ENCODE data around the gene PRPS1L1. TPM values are rescaled to one million over a fixed set of nuclear protein-coding genes. Genes with fewer than 3 reads are reported as not detected.

Gene PRPS1L1
- total RNA-seq, 1 experiment from 2014 or later: not detected

- no peaks in the 10 kb centered on the region for H3K79me2 ChIP-seq (ENCODE audit: insufficient read depth, low read length)
- no peak overlapping the region for H3K4me3 Mint-ChIP-seq
Observed at GRCh38 chr7:18045171-18045570, 17.5 kb upstream of the PRPS1L1 start.

More at GRCh38 chr7:18045171-18045570, 17.5 kb upstream of the PRPS1L1 start:
- H3K9me3 Mint-ChIP-seq: peaks cover 0 to 3% of the 10 kb centered on the region in 2 experiments; a peak in 3 of 5 replicates
- Histone ChIP-seq H3K27me3 (ENCODE audit: insufficient read depth, low read length) (no peaks in the 10 kb centered on the region), H3K18ac (ENCODE audit: insufficient read length, low read depth, low read length) (no peak overlapping the region), H3K9me3 (ENCODE audit: control insufficient read depth, low read depth, low read length) (no peaks in the 10 kb centered on the region), H2AK5ac (ENCODE audit: insufficient read length, low read length) (no peak overlapping the region), H2BK12ac (ENCODE audit: insufficient read length, low read depth, low read length) (no peak overlapping the region), H3K79me1 (ENCODE audit: insufficient read depth, low read depth, low read length, poor library complexity, severe bottlenecking) (no peaks in the 10 kb centered on the region), H3K4me1 (ENCODE audit: insufficient read depth, low read length) (no peaks in the 10 kb centered on the region), H2BK15ac (ENCODE audit: low read depth, low read length) (no peak overlapping the region), H3K56ac (ENCODE audit: insufficient read length, low read depth, low read length) (no peak overlapping the region), H3K27ac (ENCODE audit: insufficient read length, low read depth, low read length) (no peak overlapping the region), H3K4ac (ENCODE audit: low read depth, low read length) (no peak overlapping the region), H3K4me2 (ENCODE audit: insufficient read depth, insufficient read length, low read length) (no peak overlapping the region), H3K14ac (ENCODE audit: insufficient read depth, low read length) (no peak overlapping the region), H4K91ac (ENCODE audit: insufficient read length, low read depth, low read length) (no peak overlapping the region), H3K23ac (ENCODE audit: insufficient read length, low read depth, low read length) (no peak overlapping the region), H2BK120ac (ENCODE audit: low read depth, low read length, poor library complexity, severe bottlenecking) (no peak overlapping the region), H3T11ph (ENCODE audit: low read length) (no peak overlapping the region), H3K9ac (ENCODE audit: extremely low read depth, insufficient read length, low read length) (no peak overlapping the region), H2AFZ (ENCODE audit: low read length) (no peak overlapping the region), H4K20me1 (ENCODE audit: control insufficient read depth, insufficient read depth, insufficient read length) (no peaks in the 10 kb centered on the region), H4K5ac (ENCODE audit: insufficient read length, low read depth, low read length) (no peak overlapping the region), H2BK20ac (ENCODE audit: low read depth, low read length, poor library complexity, severe bottlenecking) (no peak overlapping the region), H2BK5ac (ENCODE audit: insufficient read length, low read length) (no peak overlapping the region), H3K23me2 (ENCODE audit: insufficient read length, low read depth, low read length, poor library complexity, severe bottlenecking) (no peaks in the 10 kb centered on the region), H4K8ac (replicated peaks; ENCODE audit: insufficient read length, low read depth, low read length) (no peak overlapping the region)
- DNase-seq: no peak
- peaks cover 0 to 4% (median 0%) of the 10 kb centered on the region in 3 experiments; a peak in 2 of 7 replicates for H3K36me3 Mint-ChIP-seq (ENCODE audit: insufficient read depth in 1 of 3, low read depth in 3 of 3)
- no CpG with 5 or more reads among the region's 3 CpGs for WGBS (ENCODE audit: extremely low coverage, insufficient read length, low lambda C conversion rate)
- H3K27ac Mint-ChIP-seq: peak overlapping the region in 1 of 3 experiments; percentile 56; a peak in 1 of 7 replicates
- H3K4me1 Mint-ChIP-seq: no peaks in the 10 kb centered on the region
- no peaks in the 10 kb centered on the region for H3K27me3 Mint-ChIP-seq (ENCODE audit: low read depth)
- TF ChIP-seq, protein P1, sequence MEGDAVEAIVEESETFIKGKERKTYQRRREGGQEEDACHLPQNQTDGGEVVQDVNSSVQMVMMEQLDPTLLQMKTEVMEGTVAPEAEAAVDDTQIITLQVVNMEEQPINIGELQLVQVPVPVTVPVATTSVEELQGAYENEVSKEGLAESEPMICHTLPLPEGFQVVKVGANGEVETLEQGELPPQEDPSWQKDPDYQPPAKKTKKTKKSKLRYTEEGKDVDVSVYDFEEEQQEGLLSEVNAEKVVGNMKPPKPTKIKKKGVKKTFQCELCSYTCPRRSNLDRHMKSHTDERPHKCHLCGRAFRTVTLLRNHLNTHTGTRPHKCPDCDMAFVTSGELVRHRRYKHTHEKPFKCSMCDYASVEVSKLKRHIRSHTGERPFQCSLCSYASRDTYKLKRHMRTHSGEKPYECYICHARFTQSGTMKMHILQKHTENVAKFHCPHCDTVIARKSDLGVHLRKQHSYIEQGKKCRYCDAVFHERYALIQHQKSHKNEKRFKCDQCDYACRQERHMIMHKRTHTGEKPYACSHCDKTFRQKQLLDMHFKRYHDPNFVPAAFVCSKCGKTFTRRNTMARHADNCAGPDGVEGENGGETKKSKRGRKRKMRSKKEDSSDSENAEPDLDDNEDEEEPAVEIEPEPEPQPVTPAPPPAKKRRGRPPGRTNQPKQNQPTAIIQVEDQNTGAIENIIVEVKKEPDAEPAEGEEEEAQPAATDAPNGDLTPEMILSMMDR (conservative IDR thresholded peaks at IDR 0.05): no peak
